ENCODE data around the gene KYAT1. TPM values are rescaled to one million over a fixed set of nuclear protein-coding genes. Genes with fewer than 3 reads are reported as not detected.

KYAT1 gene
- total RNA-seq, 1 experiment from 2014 or later, result 14.6 TPM

GRCh38 chr9:128807827-128808226 is 73.9 kb downstream of the KYAT1 start:
- Histone ChIP-seq H3K56ac (ENCODE audit: insufficient read length, low read depth, low read length) (no peak overlapping the region), H2BK120ac (ENCODE audit: low read depth, low read length, poor library complexity, severe bottlenecking) (no peak overlapping the region), H3T11ph (ENCODE audit: low read length) (no peak overlapping the region), H3K27me3 (ENCODE audit: insufficient read depth, low read length) (no peaks in the 10 kb centered on the region), H2AFZ (ENCODE audit: low read length) (no peak overlapping the region), H3K4me2 (ENCODE audit: insufficient read depth, insufficient read length, low read length) (no peak overlapping the region), H4K8ac (replicated peaks; ENCODE audit: insufficient read length, low read depth, low read length) (no peak overlapping the region), H3K9ac (ENCODE audit: extremely low read depth, insufficient read length, low read length) (no peak overlapping the region), H2BK5ac (ENCODE audit: insufficient read length, low read length) (no peak overlapping the region), H3K4me1 (ENCODE audit: insufficient read depth, low read length) (no peaks in the 10 kb centered on the region), H3K27ac (ENCODE audit: insufficient read length, low read depth, low read length) (no peak overlapping the region), H2AK5ac (ENCODE audit: insufficient read length, low read length) (no peak overlapping the region), H2BK12ac (ENCODE audit: insufficient read length, low read depth, low read length) (no peak overlapping the region), H3K14ac (ENCODE audit: insufficient read depth, low read length) (no peak overlapping the region), H3K4ac (ENCODE audit: low read depth, low read length) (no peak overlapping the region), H3K79me1 (ENCODE audit: insufficient read depth, low read depth, low read length, poor library complexity, severe bottlenecking) (no peaks in the 10 kb centered on the region), H2BK15ac (ENCODE audit: low read depth, low read length) (no peak overlapping the region), H3K23me2 (ENCODE audit: insufficient read length, low read depth, low read length, poor library complexity, severe bottlenecking) (no peaks in the 10 kb centered on the region), H4K91ac (ENCODE audit: insufficient read length, low read depth, low read length) (no peak overlapping the region), H3K18ac (ENCODE audit: insufficient read length, low read depth, low read length) (no peak overlapping the region), H4K5ac (ENCODE audit: insufficient read length, low read depth, low read length) (no peak overlapping the region), H3K23ac (ENCODE audit: insufficient read length, low read depth, low read length) (no peak overlapping the region), H2BK20ac (ENCODE audit: low read depth, low read length, poor library complexity, severe bottlenecking) (no peak overlapping the region), H4K20me1 (ENCODE audit: control insufficient read depth, insufficient read depth, insufficient read length) (no peaks in the 10 kb centered on the region), H3K9me3 (ENCODE audit: control insufficient read depth, low read depth, low read length) (no peaks in the 10 kb centered on the region), H3K79me2 (ENCODE audit: insufficient read depth, low read length) (no peaks in the 10 kb centered on the region)
- no peaks in the 10 kb centered on the region for H3K9me3 Mint-ChIP-seq
- H3K36me3 Mint-ChIP-seq (ENCODE audit: insufficient read depth in 1 of 3, low read depth in 3 of 3), result peaks cover 2 to 37% (median 34%) of the 10 kb centered on the region in 3 experiments; a peak in 5 of 7 replicates
- WGBS (ENCODE audit: extremely low coverage, insufficient read length, low lambda C conversion rate), result no CpG with 5 or more reads among the region's 14 CpGs
- DNase-seq, result no peak
- H3K4me1 Mint-ChIP-seq, result no peaks in the 10 kb centered on the region
- H3K27ac Mint-ChIP-seq, result no peak overlapping the region; a peak in 1 of 7 replicates
- TF ChIP-seq CTCF (conservative IDR thresholded peaks at IDR 0.05), result no peak
- H3K4me3 Mint-ChIP-seq, result no peak overlapping the region
- H3K27me3 Mint-ChIP-seq (ENCODE audit: low read depth), result no peaks in the 10 kb centered on the region
